GM21737 (cell line): ENCODE data around the gene GPR146.

Experiments used
- ATAC-seq: cut with Tn5 transposase; IDR thresholded peaks from one replicate; pipeline ENCODE4 v1.9.1; 2021; ENCODE audit warnings: mild to moderate bottlenecking, moderate library complexity; ENCODE audit not compliant: unreplicated experiment

Gene GPR146

GRCh38 chr7:1103789-1104515 is 59.6 kb downstream of the GPR146 start:
- ATAC-seq, result no peak

GRCh38 chr7:1104516-1105179 is 60.3 kb downstream of the GPR146 start:
- no peak for ATAC-seq

GRCh38 chr7:1105189-1105588 is 60.8 kb downstream of the GPR146 start:
- ATAC-seq, result peak; percentile 43

GRCh38 chr7:1106063-1106792 is 61.9 kb downstream of the GPR146 start:
- no peak for ATAC-seq

GRCh38 chr7:1106793-1107421 is 62.6 kb downstream of the GPR146 start:
- no peak for ATAC-seq

GRCh38 chr7:1108264-1108920 is 64.0 kb downstream of the GPR146 start:
- ATAC-seq, result no peak
